LNCaP clone FGC (cell line): ENCODE measurements around the gene TPRG1.

Experiments used
- DNase-seq: peaks from one replicate; pipeline ENCODE4 v3.0.0-alpha.2; 2011; ENCODE audit warnings: low read depth
- H3K4me3 ChIP-seq: 2 replicates; pipeline ENCODE4 v1.5.1; 2011; ENCODE audit warnings: mild to moderate bottlenecking, low read depth, low read length, control low read depth
- TF ChIP-seq, protein P1 (sequence below): IDR thresholded peaks from 2 replicates; pipeline ENCODE4 v1.5.1; 2012; ENCODE audit warnings: mild to moderate bottlenecking; ENCODE audit not compliant: control insufficient read depth, insufficient read depth; ENCODE audit errors: extremely low read depth

The TPRG1 gene

DNA sequence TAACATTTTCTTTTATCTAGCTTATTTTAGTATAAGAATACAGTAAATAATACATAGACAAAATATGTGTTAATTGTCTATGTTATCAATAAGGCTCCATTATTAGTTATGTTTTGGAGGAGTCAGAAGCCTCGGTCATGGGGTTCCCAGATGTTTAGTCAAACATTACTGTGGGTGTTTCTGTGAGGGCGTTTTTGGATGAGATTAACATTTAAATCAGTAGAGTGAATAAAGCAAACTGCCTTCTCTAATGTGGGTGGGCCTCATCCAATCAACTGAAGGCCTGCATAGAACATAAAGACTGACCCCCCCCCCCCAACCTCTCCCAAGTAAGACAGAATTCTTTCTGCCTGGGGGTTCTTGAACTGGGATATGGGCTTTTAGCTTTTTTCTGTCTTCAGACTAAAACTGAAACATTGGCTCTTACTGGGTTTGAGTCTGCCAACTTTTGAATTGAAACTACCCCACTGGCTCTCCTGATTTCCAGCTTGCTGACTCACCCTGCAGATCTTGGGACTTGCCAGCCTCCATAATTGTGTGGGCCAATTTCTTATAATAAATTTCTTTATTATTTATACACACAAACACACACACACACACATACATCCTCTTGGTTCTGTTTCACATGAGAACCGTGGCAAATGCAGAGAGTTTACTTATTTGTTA, 192.0 kb downstream of the TPRG1 start:
- H3K4me3 ChIP-seq: no peak overlapping the region
- TF ChIP-seq, protein P1, sequence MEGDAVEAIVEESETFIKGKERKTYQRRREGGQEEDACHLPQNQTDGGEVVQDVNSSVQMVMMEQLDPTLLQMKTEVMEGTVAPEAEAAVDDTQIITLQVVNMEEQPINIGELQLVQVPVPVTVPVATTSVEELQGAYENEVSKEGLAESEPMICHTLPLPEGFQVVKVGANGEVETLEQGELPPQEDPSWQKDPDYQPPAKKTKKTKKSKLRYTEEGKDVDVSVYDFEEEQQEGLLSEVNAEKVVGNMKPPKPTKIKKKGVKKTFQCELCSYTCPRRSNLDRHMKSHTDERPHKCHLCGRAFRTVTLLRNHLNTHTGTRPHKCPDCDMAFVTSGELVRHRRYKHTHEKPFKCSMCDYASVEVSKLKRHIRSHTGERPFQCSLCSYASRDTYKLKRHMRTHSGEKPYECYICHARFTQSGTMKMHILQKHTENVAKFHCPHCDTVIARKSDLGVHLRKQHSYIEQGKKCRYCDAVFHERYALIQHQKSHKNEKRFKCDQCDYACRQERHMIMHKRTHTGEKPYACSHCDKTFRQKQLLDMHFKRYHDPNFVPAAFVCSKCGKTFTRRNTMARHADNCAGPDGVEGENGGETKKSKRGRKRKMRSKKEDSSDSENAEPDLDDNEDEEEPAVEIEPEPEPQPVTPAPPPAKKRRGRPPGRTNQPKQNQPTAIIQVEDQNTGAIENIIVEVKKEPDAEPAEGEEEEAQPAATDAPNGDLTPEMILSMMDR: no peak
- no peak for DNase-seq

DNA sequence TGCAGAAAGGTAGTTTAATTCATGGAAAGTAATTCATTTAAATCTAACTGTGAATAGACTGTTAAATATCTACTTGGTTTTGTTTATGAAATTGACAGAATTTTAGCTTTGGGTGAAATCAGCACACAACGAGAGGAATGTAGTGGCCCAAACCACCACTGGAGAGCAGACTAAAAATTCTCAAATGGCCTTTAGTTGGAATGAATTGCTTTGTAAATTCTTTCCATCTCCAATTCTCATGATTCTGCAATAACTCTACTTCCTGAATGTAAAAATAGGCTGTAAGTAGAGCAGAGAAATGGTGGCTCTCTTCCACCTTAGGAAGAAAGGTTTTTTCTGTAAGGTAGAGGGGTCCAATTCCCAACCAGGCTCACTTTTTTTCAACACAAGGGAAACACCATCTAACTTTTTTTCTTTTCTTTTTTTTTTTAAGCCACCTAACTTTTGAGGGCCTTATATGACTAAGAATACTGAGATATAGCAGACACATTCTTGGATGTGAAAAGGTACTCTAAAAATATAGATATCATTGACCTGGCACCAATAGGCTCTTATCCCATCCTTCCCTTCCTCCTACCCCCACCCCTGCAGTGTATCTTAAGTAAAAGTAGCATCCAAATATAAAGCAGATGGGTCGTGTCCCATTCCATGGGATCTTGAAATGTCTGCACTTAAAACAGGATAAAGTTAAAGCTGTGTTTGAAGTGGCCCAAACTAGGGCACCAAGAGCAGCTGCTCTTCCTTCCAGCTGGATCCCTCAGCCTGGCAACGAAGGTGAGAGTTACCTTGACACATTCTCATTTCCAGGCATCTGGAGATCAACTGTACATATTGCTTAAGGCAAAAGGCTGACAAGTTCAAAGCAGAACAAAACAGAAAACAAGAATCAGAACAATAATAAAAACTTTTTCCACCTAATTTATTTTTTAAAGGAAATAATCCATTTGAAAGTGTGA, 194.1 kb downstream of the TPRG1 start:
- no peak for DNase-seq
- no peak overlapping the region for H3K4me3 ChIP-seq
- TF ChIP-seq, protein P1: no peak

GRCh38 chr3:189368384-189368783, 196.6 kb downstream of the TPRG1 start:
- TF ChIP-seq, protein P1: no peak

GRCh38 chr3:189369636-189370035, 197.9 kb downstream of the TPRG1 start:
- TF ChIP-seq, protein P1: no peak
- DNase-seq: no peak

More at GRCh38 chr3:189368384-189368783, 196.6 kb downstream of the TPRG1 start:
- no peak for DNase-seq
- H3K4me3 ChIP-seq: no peak overlapping the region

GRCh38 chr3:189372243-189372642, 200.5 kb downstream of the TPRG1 start:
- TF ChIP-seq, protein P1: no peak
- H3K4me3 ChIP-seq: no peak overlapping the region
- no peak for DNase-seq

More at GRCh38 chr3:189369636-189370035, 197.9 kb downstream of the TPRG1 start:
- no peak overlapping the region for H3K4me3 ChIP-seq
